NOMO-1 (cell line): ENCODE results near the gene DOP1B.
"Not testable (repeated sequence)": the region's sequence is repeated elsewhere in the genome, so short reads cannot be mapped to it uniquely, and the experiment has no call there.

ENCODE experiments used
- DNase-seq, 2 experiments: peaks; one replicate each; lab custom pipeline; 2025; ENCODE audit not compliant: unreplicated experiment in 2 of 2; lab: John Stamatoyannopoulos, UW

The DOP1B gene, protein sequence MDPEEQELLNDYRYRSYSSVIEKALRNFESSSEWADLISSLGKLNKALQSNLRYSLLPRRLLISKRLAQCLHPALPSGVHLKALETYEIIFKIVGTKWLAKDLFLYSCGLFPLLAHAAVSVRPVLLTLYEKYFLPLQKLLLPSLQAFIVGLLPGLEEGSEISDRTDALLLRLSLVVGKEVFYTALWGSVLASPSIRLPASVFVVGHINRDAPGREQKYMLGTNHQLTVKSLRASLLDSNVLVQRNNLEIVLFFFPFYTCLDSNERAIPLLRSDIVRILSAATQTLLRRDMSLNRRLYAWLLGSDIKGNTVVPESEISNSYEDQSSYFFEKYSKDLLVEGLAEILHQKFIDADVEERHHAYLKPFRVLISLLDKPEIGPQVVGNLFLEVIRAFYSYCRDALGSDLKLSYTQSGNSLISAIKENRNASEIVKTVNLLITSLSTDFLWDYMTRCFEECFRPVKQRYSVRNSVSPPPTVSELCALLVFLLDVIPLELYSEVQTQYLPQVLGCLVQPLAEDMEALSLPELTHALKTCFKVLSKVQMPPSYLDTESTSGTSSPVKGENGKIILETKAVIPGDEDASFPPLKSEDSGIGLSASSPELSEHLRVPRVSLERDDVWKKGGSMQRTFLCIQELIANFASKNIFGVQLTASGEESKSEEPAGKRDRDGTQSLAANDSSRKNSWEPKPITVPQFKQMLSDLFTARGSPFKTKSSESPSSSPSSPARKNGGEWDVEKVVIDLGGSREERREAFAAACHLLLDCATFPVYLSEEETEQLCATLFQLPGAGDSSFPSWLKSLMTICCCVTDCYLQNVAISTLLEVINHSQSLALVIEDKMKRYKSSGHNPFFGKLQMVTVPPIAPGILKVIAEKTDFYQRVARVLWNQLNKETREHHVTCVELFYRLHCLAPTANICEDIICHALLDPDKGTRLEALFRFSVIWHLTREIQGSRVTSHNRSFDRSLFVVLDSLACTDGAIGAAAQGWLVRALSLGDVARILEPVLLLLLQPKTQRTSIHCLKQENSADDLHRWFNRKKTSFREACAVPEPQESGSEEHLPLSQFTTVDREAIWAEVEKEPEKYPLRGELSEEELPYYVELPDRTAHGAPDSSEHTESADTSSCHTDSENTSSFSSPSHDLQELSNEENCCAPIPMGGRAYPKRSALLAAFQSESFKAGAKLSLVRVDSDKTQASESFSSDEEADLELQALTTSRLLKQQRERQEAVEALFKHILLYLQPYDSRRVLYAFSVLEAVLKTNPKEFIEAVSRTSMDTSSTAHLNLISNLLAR (N-terminal part only)

DNA sequence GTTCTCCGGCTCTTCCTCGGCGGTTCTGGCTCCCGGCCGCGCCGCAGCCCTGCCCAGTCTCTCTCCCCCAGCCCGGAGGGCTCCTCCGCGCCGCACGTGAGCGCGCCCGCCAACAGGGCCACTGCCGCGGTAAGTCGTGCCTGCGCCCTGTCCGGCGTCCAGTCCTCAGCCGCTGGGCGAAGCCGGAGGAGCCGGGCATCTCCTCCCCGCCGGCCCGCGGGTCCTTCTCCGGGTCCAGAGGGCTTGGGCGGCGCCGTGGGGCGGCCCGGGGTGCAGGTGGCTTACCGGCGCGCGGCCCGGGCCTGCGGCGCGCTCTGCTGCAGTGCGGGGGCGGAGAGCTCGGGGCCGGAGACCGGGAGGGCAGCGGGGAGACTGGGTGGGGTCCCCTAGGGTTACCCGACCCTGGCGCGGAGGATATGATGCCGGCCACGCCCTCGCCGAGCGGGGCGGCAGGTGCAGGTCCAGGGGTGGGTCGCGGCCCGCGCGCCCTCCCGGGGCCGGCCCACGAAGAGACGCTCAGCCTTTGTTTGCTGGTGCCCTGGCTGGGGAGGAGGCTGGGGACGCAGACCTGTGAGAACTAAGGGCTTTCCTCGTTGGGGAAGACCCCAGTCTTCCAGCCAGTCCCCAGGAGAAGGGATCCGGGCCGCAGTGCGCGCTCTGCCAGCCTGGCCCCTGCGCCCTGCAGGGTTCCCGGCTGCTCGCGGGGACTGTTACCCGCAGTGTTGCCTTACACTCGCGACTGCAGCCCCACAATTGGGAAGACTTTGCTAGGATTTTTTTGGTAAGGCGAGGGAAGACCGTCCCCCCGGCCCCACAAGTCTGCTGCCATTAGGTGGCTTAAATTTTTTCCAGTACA is at the start of gene DOP1B:
DOP1B (plus strand) TSS at position 10 of the 856 bp plus-strand sequence. CDS start 7,910 bp downstream, outside the sequence.
- no peak for DNase-seq

DNA sequence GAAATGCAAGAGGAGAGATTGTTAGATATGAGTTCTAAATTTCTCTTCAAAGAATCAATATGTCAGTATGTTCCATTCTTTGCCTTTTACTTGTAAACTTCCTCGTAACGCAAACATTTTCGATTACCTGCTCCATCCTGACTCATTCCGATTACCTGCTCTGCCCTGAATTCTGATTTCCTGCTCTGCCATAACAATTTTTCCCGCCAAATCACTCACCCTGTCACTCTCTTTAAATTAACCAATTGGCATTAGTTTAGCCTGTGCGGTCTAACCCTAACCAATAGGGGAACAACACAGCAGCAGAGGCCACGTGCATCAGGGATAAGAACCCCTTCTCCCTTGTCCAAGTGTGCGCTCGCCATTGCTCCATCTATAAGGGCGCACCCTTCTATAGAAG is 46.8 kb upstream of the DOP1B start:
- DNase-seq: no peak

DNA sequence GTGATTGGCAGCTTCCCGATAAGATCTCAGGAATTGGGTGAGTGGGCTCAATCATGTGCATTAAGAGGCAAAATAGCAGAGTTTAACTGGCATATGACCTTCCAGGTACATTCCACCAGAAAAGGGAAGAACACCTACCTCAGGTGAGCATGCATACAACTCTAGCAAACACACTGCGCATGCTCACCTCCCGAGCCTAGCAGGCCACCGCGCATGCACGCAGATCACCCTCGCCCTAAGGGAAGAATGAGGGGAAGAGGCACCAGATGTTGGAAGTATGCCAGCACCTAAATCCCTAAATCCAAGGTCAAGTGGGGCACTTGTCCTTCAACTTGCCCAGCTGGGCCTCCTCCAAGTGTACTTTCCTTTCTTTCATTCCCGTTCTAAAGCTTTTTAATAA is 45.4 kb upstream of the DOP1B start:
- no peak for DNase-seq

DNA sequence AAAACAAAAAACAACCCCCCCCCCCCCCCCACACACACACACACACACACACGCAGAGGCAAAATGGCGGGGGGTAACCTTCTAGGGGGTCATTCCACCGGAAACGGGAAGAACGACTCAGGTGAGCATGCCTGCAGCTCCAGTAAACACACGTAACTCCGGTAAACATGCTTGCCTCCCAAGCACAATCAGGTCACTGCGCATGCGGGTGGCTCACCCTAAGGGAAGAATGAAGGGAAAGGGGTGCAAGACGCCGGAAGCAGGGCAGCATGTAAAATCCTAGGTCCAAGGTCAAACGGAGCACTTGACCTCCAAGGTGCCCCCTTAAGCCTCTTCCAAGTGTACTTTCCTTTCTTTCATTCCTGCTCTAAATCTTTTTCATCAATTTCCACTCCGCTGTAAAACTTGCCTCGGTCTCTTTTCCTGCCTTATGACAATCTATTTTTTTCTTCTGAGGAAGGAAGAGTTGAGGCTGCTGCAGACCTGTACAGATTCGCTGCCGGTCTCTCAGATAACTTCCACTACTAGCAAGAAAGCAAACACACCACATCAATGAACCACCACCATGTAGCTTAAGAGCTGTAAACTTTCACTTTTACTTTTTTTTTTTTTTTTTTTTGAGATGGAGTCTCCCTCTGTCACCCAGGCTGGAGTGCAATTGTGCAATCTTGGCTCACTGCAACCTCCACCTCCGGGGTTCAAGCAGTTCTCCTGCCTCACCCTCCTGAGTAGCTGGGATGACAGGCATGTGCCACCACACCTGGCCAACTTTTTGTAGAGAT is 42.8 kb upstream of the DOP1B start:
- no peak for DNase-seq

DNA sequence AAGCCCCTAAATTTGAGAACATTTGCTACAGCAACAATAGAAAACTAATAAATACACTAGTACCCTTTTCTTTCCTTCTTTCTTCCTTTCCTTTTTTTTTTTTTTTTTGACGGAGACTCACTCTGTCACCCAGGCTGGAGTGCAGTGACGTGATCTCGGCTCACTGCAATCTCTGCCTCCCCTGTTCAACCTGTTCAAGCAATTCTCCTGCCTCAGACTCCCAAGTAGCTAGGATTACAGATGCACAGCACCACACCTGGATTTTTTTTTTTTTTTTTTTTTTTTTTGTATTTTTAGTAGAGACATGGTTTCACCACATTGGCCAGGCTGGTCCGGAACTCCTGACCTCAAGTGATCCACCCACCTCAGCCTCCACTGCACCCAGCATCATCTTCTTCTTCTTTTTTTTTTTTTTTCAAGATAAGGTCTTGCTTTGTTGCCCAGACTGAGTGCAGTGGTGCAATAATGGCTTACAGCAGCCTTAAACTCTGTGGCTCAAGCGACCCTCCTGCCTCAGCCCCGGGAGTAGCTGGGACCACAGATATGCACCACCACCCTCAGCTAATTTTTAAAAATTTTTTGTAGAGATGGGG is 41.4 kb upstream of the DOP1B start:
- DNase-seq: peak; percentile 13 to 62

DNA sequence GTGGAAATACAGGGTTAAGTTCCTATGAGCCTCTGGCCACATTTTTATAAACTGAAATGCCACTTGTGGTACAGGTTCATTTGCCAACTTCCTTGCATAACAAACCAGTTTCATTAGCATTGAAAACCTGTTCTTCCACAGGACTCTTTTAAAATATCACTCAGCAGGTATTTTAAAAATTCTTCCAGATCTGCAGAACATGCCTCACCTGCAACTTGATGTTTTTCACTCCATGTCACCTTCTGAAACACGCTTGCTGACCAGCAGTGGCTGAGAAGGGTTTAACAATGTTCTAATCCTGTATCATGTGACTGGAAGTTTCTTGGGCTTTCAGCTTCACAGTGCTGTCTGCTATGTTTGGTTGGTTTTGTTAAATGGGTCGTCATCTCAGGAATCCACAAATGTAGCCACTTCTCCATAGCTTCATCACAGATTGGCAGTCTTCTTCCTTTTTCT is 39.3 kb upstream of the DOP1B start:
- peak in 1 of 2 experiments; percentile 16 for DNase-seq

DNA sequence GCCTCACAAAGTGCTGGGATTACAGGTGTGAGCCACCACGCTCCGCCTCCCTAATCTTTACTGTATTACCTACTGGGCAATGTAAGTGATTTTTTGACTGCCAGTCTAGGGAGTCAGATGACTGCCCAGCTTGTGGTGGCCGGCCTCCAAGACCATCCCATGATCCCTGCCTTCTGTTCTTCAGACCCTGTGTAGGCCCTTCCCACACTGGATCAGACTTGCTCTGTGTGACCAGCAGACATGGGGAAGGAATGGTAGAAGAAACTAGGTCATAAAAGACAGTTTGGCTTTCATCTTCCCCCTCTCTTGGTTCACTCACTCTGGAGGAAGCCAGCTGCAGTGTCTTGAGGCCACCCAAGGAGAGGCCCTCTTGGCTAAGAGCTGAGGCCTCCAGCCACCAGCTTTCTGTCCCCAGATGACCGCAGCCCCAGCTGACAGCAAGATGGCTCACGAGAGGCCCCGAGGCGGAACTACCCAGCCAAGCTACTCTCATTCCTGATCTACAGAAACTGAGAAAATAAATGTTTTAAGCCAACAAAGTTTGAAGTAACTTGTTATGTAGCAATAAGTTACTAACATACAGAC is 36.2 kb upstream of the DOP1B start:
- peak; percentile 86 to 92 for DNase-seq

DNA sequence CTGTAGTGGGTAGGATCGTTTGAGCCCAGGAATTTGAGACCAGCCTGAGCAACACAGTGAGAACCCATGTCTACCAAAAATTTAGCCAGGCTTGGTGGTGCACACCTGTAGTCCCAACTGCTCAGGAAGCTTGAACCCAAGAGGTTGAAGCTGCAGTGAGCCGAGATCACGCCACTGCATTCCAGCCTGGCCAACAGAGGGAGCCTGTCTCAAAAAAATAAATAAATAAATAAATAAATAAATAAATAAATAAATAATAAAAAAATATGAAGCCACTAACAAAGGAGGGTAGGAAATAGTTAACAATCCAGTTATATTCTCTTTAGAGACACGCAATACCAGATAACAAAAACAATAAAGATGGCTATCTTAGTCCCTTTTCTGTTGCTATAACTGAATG is 33.6 kb upstream of the DOP1B start:
- DNase-seq: no peak

DNA sequence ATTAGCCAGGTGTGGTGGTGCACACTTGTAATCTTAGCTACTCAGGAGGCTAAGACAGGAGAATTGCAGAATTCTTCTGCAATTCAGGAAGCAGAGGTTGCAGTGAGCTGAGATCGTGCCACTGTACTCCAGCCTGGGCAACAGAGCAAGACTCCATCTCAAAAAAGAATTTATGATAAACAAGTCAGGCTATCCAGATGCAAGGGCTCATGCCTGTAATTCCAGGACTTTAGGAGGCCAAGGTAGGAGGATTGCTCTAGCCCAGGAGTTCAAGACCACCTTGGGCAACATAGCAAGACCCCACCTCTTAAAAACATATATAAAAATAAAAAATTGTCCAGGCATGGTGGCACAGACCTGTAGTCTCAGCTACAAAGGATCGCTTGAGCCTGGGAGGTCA is 32.2 kb upstream of the DOP1B start:
- DNase-seq: no peak

DNA sequence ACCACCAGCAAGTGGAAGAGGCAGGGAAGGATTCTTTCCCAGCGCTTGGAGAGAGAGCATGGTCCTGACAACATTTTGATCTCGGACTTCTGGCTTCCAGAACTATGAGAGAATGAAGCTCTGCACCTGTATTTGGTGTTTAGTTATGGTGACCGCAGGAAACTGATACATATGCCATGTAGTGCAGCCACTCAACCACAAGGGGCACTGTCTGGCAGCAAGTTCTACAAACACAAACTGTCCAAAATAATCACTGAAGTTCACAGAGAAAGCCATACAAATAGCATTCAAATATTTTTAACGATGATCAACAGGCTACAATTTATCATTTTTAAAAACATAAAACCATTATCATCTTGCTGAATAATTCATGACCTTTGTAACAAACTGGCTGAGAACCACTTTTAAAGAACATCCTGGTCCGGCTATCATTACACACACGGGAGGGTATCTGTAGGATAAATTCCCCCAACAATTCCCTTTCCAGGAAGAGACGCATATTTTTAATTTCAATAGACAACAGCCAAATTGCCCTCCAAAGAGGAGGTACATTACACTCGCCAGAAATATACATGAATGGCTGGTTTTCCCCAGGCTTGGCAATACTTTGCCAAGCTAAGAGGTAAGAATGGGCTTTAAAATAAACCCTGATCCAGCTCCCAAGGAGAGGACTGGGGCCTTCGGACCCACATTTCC is 31.0 kb upstream of the DOP1B start:
- peak; percentile 12 to 17 for DNase-seq

DNA sequence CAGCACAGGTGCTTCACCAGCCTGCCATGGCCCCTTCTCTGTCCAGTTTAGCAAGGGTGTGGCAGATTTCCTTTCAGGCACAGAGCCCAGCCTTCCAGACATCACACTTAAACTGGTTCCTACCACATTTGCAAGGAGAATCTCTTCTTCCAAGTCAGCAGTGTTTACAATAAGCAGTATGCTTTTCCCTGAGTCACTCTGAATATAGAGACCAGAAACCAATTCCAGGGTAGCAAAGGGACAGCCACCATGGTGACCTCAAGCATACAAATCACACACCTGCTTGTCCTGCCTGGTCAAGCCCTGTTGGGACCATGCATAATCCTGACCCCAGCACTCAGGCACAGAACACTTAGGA is 30.4 kb upstream of the DOP1B start:
- DNase-seq: no peak

DNA sequence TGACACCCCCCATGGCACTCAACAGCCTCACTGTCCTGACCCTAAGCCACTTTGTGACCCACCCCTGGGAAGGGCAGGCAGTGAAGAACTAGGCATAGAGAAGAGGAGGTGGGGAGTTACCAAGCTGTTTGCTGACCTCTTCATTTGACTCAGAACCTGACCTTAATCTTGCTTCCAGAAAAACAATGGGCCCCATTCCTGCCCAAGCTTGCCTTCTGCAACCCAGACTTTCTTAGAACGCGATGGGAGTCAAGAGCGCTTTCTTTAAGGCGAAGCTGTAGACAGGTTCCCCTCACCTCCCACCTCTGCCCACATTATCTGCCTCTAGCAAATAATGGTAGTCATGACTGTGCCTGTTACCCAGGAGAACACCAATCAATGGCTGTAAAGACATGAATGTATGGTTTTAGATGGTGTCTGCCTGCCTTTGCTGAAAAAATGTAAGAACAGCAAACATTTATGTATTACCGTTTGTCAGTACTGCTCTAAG is 30.0 kb upstream of the DOP1B start:
- DNase-seq: no peak

DNA sequence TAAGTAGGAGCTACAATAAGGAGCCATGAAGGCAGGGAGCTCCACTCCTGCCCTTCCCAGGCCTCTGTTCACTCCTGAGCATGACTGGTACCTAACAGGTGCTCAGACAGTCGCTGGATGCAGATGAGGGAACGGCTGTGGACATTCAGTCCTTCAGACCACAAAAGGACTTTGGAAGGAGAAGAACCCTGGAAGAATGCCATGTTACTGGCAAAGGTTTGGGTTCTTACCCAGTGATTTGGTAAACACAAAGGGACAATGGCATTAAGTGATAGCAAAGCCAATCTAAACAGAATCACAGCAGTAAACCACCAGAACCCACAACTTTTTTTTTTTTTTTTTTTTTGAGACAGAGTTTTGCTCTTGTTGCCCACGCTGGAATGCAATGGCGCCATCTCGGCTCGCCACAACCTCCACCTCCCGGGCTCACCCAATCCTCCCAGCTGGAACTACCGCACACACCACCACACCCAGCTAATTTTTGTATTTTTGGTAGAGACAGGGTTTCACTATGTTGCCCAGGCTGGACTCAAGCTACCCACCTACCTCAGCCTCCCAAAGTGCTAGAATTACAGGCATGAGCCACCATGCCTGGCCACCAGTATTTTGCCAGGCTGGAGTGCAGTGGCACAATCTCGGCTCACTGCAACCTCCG is 29.2 kb upstream of the DOP1B start:
- DNase-seq: no peak

DNA sequence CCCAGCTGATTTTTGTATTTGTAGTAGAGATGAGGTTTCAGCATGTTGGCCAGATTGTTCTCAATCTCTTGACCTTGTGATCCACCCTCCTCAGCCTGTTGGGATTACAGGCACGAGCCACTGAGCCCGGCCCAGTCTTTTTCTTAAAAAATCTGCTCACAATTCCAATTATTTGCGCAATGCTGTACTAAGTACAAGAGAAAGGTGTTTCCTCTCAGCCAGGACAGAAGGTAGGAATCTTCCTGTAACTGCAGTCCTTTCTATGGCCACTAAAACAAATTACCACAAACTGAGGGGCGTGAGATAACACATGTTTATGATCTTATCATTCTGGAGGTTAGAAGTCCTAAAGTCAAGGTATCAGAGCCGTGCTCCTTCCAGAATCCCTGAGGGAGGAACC is 28.6 kb upstream of the DOP1B start:
- no peak for DNase-seq

DNA sequence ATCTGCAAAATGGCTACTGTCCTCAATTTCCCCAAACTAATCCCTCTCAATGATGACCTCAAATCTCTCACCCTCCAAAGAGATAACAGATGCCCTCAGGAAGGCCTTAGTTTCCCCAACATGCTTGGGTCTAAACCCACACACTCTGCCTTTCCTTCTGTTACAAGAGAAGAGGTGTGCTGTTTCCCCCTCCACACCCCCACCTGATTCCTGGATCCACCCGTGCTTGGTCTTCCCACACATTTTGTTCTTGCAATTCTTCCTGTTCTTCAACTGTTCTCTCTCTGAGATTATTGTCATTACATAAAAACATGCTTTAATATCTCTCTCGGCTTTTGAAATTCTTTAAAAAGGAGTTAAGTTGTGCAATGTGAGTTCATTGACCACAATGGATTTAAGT is 27.4 kb upstream of the DOP1B start:
- DNase-seq: peak; percentile 23 to 37

DNA sequence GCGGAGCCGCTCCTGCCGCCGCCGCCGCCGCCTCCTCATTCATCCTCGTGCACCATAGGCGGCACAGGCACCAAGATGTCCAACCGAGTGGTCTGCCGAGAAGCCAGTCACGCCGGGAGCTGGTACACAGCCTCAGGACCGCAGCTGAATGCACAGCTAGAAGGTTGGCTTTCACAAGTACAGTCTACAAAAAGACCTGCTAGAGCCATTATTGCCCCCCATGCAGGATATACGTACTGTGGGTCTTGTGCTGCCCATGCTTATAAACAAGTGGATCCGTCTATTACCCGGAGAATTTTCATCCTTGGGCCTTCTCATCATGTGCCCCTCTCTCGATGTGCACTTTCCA is 26.2 kb upstream of the DOP1B start:
- DNase-seq: not testable (repeated sequence)

DNA sequence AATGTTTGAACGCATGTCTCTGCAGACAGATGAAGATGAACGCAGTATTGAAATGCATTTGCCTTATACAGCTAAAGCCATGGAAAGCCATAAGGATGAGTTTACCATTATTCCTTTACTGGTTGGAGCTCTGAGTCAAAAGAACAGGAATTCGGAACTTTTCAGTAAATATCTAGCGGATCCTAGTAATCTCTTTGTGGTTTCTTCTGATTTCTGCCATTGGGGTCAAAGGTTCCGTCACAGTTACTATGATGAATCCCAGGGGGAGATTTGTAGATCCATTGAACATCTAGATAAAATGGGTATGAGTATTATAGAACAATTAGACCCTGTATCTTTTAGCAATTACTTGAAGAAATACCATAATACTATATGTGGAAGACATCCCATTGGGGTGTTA is 25.8 kb upstream of the DOP1B start:
- not testable (repeated sequence) for DNase-seq
